Central memory CD8-positive, alpha-beta T cell (primary cell): ENCODE data around the gene ATP2B2.

Experiments used
- ATAC-seq: fragments of 150-1000 bp; cut with Tn5 transposase; replicated peaks from 2 replicates; pipeline ENCODE4 v1.10.0; 2022; ENCODE audit warnings: mild to moderate bottlenecking, moderate FRiP score, moderate number of reproducible peaks; ENCODE audit not compliant: poor library complexity, severe bottlenecking; ENCODE audit errors: extremely low read depth
- DNase-seq, 2 donors: peaks; one replicate each; pipeline ENCODE4 v3.0.0; 2021; ENCODE audit warnings: low spot score in 2 of 2
- H3K27ac Mint-ChIP-seq: one replicate; pipeline ENCODE4 v1.8.0; 2022; ENCODE audit warnings: low read depth, mild to moderate bottlenecking, moderate library complexity, mixed read lengths
- H3K27me3 Mint-ChIP-seq: one replicate; pipeline ENCODE4 v1.8.0; 2022; ENCODE audit warnings: mixed read lengths
- H3K36me3 Mint-ChIP-seq: one replicate; pipeline ENCODE4 v1.8.0; 2022; ENCODE audit warnings: mild to moderate bottlenecking, moderate library complexity, mixed read lengths; ENCODE audit not compliant: insufficient read depth
- H3K4me1 Mint-ChIP-seq: one replicate; pipeline ENCODE4 v1.8.0; 2022; ENCODE audit warnings: mixed read lengths
- H3K4me3 Mint-ChIP-seq: one replicate; pipeline ENCODE4 v1.8.0; 2022; ENCODE audit warnings: mild to moderate bottlenecking, moderate library complexity, mixed read lengths
- H3K9me3 Mint-ChIP-seq: one replicate; pipeline ENCODE4 v1.8.0; 2022; ENCODE audit warnings: mixed read lengths

Gene ATP2B2

DNA sequence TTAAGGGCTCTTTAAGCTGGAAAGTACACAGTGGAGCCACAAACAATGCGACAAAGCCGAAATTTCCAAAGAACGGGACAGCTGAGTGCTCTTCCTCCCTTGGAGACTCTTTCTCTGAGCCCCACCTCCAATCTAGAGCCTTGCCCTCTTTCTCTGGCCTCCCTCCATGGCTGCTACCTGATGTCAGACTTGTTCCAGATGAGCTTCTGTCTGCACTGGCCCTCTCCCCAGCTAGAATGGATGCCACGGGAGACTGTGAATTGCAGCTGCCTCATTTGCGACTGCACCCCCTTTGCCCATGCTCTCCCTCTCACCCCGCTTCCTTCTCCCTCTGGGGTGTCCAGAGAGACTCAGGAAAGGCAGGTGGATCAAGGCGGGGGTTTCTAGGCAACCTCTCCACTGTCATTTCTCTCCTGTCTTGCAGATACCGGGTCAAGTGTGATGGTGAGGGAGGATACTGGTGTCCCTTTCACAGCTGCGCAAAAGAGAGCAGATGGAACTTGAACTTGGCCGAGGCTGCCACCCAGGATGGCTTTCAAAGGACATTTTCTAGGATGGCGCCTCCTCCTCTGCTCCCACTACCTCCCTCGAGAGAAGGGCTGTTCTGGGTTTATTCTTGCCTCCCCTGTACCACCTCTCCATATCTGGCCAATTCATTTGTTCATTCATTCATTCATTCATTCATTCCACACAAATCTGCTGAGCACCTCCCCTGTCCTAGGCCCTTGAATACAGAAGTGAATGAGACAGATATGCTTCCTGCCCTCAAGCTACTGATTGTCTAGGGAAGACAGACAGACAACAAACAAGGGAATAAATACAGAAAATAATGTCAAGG, 12.8 kb downstream of the ATP2B2 start:
- no peak for ATAC-seq

DNA sequence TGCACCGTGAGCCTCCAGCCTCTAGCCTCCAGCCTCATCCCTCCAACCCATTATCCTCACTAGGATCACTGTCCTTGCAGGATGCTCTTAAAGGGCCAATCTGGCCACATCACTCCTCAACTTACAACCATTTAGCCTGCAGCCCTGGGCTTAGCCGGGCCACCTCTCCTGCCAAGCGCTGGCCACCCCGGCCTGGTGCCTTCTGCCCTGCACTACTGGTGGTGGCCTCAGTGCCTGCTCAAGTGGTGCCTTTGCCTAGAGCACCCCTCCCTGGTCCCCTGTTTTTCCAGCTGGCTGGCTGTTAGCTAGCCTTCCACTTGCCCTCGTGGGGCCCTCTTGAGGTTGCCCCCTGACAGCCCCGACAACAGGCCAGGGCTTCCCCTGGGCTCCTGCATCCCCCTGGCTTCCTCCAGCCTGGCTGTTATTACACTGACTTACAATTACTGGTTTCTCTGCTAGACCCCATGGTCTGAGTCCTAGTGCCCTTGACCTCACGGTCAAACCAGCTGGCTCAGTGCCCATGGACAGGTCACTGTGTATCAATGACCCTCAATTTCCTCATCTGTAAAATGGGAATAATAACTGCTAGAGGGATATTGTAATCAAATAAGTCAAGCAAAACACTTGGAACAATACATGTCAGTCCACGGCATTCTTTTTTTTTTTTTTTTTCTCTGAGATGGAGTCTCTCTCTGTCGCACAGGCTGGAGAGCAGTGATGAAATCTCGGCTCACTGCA, 15.5 kb downstream of the ATP2B2 start:
- H3K27ac Mint-ChIP-seq: no peak overlapping the region
- DNase-seq (no peak), ATAC-seq (no peak)
- no peaks in the 10 kb centered on the region for H3K9me3 Mint-ChIP-seq
- H3K4me3 Mint-ChIP-seq: no peak overlapping the region
- H3K4me1 Mint-ChIP-seq: no peaks in the 10 kb centered on the region
- peaks cover 2% of the 10 kb centered on the region for H3K36me3 Mint-ChIP-seq
- peaks cover 6% of the 10 kb centered on the region for H3K27me3 Mint-ChIP-seq

More for the DNA sequence above, 12.8 kb downstream of the ATP2B2 start:
- Mint-ChIP-seq H3K4me1 (no peaks in the 10 kb centered on the region), H3K27me3 (peaks cover 6% of the 10 kb centered on the region), H3K36me3 (no peaks in the 10 kb centered on the region), H3K9me3 (no peaks in the 10 kb centered on the region), H3K27ac (no peak overlapping the region), H3K4me3 (no peak overlapping the region)
- DNase-seq: no peak

DNA sequence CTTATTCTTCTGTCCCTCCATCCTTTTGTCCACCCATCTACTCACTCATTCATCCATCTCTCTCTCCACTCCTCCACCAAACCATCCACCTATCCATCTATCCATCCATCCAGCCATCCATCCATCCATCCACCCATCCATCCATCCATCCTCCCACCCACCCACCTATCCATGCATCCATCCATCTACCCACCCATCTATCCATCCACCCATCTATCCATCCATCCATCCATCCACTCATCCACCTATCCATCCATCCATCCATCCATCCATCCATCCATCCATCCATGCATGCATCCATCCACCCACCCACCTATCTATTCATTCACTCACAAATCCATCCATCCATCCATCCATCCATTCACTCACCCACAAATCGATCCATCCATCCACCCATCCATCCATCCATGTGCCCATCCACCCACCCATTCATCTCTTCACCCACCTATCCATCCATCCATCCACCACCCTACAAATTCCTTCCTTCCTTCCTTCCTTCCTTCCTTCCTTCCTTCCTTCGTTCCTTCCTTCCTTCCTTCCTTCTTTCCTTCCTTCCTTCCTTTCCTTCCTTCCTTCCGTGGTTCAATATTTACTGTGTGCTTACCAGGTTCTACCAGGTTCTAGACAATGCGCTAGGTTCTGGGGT, 17.3 kb downstream of the ATP2B2 start:
- Mint-ChIP-seq H3K36me3 (peaks cover 2% of the 10 kb centered on the region), H3K4me3 (no peak overlapping the region), H3K4me1 (no peaks in the 10 kb centered on the region), H3K9me3 (no peaks in the 10 kb centered on the region), H3K27me3 (peaks cover 6% of the 10 kb centered on the region), H3K27ac (no peak overlapping the region)
- DNase-seq: no peak
- no peak for ATAC-seq

GRCh38 chr3:10485806-10486205, 19.6 kb downstream of the ATP2B2 start:
- Mint-ChIP-seq H3K9me3 (no peaks in the 10 kb centered on the region), H3K27me3 (no peaks in the 10 kb centered on the region), H3K4me3 (no peak overlapping the region), H3K4me1 (no peaks in the 10 kb centered on the region), H3K36me3 (peaks cover 2% of the 10 kb centered on the region), H3K27ac (no peak overlapping the region)
- DNase-seq (no peak), ATAC-seq (no peak)

DNA sequence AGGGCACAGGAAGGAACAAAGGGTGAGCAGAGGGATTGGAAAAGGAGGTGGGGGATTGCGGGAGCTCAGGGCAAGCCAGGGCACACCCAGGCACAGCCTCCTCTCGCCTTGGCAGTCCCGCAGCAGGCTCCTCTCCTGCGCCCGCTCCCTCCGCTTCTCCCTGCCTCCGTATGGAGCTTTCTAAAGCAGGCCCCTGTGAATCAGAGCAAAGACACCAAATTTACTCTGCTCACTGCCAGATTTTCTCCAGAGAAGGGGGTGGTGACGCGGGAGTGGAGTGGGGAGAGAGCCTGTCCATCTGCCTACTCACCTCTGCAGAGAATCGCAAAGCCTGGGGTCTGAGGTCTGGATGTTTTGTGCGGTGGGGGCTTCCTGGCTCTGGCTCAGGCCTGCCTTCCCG, 20.0 kb downstream of the ATP2B2 start:
- Mint-ChIP-seq H3K27me3 (no peaks in the 10 kb centered on the region), H3K36me3 (peaks cover 2% of the 10 kb centered on the region), H3K4me3 (no peak overlapping the region), H3K4me1 (no peaks in the 10 kb centered on the region), H3K27ac (no peak overlapping the region), H3K9me3 (no peaks in the 10 kb centered on the region)
- ATAC-seq (no peak), DNase-seq (no peak)

- DNase-seq (no peak), ATAC-seq (no peak)
- H3K27me3 Mint-ChIP-seq: no peaks in the 10 kb centered on the region
- no peaks in the 10 kb centered on the region for H3K4me1 Mint-ChIP-seq
- H3K4me3 Mint-ChIP-seq: no peak overlapping the region
- H3K36me3 Mint-ChIP-seq: peaks cover 2% of the 10 kb centered on the region
- H3K27ac Mint-ChIP-seq: no peak overlapping the region
- no peaks in the 10 kb centered on the region for H3K9me3 Mint-ChIP-seq
Observed at GRCh38 chr3:10484709-10485108, 20.7 kb downstream of the ATP2B2 start.

DNA sequence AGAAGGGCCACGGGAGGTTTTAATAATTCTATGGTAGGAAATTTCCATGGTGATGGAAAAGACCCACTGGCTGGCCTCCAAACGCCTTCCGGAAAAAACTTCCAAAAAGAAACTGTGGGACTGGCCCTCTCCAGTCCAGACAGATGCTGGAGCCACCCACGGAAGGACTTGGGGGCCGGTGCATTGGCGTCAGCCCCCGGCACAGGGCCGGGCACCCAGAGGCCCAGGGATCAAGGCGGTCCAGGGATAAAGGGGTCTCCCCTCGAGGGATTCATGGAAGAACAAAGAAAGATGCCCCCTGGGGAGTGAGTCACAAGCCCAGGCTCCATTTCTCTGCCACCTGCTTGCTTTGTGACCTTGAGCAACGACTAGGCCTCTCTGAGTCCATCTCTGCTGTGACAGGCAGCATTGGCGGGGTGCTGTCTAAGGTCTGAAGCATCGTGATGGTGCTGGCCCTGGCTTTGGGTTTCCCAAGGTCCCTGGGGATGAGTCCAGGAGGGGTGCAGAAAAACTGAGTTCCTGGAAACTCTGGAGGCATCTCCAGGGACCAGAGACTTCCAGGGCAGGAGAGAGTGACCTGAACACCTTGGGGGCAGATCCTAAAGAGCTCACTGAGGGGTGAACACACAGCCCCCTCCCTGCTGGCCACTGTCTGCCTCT, 21.6 kb downstream of the ATP2B2 start:
- DNase-seq (no peak), ATAC-seq (no peak)
- H3K27me3 Mint-ChIP-seq: no peaks in the 10 kb centered on the region
- H3K9me3 Mint-ChIP-seq: peaks cover under 1% of the 10 kb centered on the region
- H3K36me3 Mint-ChIP-seq: peaks cover 2% of the 10 kb centered on the region
- no peak overlapping the region for H3K4me3 Mint-ChIP-seq
- no peak overlapping the region for H3K27ac Mint-ChIP-seq
- no peaks in the 10 kb centered on the region for H3K4me1 Mint-ChIP-seq

- ATAC-seq: no peak
- no peak for DNase-seq
- H3K27ac Mint-ChIP-seq: no peak overlapping the region
- H3K36me3 Mint-ChIP-seq: peaks cover 2% of the 10 kb centered on the region
- peaks cover 5% of the 10 kb centered on the region for H3K9me3 Mint-ChIP-seq
- H3K4me3 Mint-ChIP-seq: no peak overlapping the region
- no peaks in the 10 kb centered on the region for H3K4me1 Mint-ChIP-seq
- H3K27me3 Mint-ChIP-seq: no peaks in the 10 kb centered on the region
Observed at GRCh38 chr3:10483364-10483675, 22.1 kb downstream of the ATP2B2 start.

- Mint-ChIP-seq H3K4me3 (no peak overlapping the region), H3K4me1 (no peaks in the 10 kb centered on the region), H3K27me3 (no peaks in the 10 kb centered on the region), H3K9me3 (peaks cover 6% of the 10 kb centered on the region), H3K36me3 (peaks cover 2% of the 10 kb centered on the region), H3K27ac (no peak overlapping the region)
- DNase-seq (no peak), ATAC-seq (no peak)
Observed at GRCh38 chr3:10482631-10483363, 22.6 kb downstream of the ATP2B2 start.

- no peak overlapping the region for H3K27ac Mint-ChIP-seq
- no peaks in the 10 kb centered on the region for H3K4me1 Mint-ChIP-seq
Observed at GRCh38 chr3:10480871-10481378, 24.5 kb downstream of the ATP2B2 start.

GRCh38 chr3:10479311-10479710, 26.1 kb downstream of the ATP2B2 start:
- no peak for DNase-seq
- Mint-ChIP-seq H3K4me1 (no peaks in the 10 kb centered on the region), H3K27me3 (no peaks in the 10 kb centered on the region), H3K4me3 (no peak overlapping the region), H3K36me3 (no peaks in the 10 kb centered on the region), H3K27ac (no peak overlapping the region), H3K9me3 (peaks cover 6% of the 10 kb centered on the region)
- ATAC-seq: no peak

More at GRCh38 chr3:10480871-10481378, 24.5 kb downstream of the ATP2B2 start:
- DNase-seq (no peak), ATAC-seq (no peak)
- H3K4me3 Mint-ChIP-seq: no peak overlapping the region
- H3K27me3 Mint-ChIP-seq: no peaks in the 10 kb centered on the region
- H3K9me3 Mint-ChIP-seq: peaks cover 6% of the 10 kb centered on the region
- H3K36me3 Mint-ChIP-seq: no peaks in the 10 kb centered on the region

- H3K27me3 Mint-ChIP-seq: peaks cover 26% of the 10 kb centered on the region
- no peak overlapping the region for H3K4me3 Mint-ChIP-seq
- no peak overlapping the region for H3K27ac Mint-ChIP-seq
- DNase-seq: no peak
- H3K9me3 Mint-ChIP-seq: peaks cover 6% of the 10 kb centered on the region
- H3K36me3 Mint-ChIP-seq: no peaks in the 10 kb centered on the region
- no peaks in the 10 kb centered on the region for H3K4me1 Mint-ChIP-seq
- ATAC-seq: no peak
Observed at GRCh38 chr3:10475983-10476382, 29.4 kb downstream of the ATP2B2 start.
